ENCODE measurements around the gene SLC39A11.
"Not testable (repeated sequence)": the region's sequence is repeated elsewhere in the genome, so short reads cannot be mapped to it uniquely, and the experiment has no call there.

The SLC39A11 gene

DNA sequence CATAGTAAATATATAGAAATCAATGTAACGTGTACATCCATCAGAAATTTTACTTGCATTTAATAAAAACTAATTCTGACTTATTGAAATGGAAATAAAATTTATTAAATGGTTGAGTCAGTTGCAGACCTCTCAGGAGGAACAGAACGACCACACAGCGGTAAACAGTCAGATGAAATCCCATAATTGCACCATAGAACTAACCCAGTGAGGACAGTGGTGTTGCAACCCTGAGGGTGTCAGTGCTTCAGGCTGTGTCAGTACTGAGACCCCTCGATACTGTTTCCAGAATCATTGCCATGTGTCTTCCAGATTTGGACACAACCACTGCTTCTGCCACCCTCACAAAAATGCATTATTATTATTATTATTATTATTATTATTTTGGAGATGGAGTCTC is 43.3 kb upstream of the SLC39A11 start:
- no peaks in the 10 kb centered on the region for H3K9me3 ChIP-seq (ENCODE audit: control extremely low read depth in 1 of 5, control insufficient read depth in 4 of 5, insufficient read depth in 2 of 5, low read depth in 1 of 5, low read length in 4 of 5)
- ChIA-PET POLR2A (no interaction called here), CTCF (no interaction called here)
- H3K27ac ChIP-seq (ENCODE audit: insufficient read depth in 1 of 2, low read depth in 1 of 2, low read length in 2 of 2, poor library complexity in 1 of 2, severe bottlenecking in 2 of 2), result no peak overlapping the region
- H3K27me3 ChIP-seq (replicated peaks in 2 of 5; ENCODE audit: control insufficient read depth in 4 of 5, insufficient read depth in 5 of 5, low read length in 4 of 5), result no peaks in the 10 kb centered on the region
- no peaks in the 10 kb centered on the region for H3K4me1 ChIP-seq (ENCODE audit: control extremely low read depth in 1 of 4, control insufficient read depth in 4 of 4, insufficient read depth in 4 of 4, low read length in 3 of 4)
- no peak for DNase-seq
- 100% methylated on average over 1 of the region's 4 CpGs for WGBS (ENCODE audit: insufficient coverage)
- H3K36me3 ChIP-seq (ENCODE audit: control insufficient read depth in 4 of 4, insufficient read depth in 4 of 4, low read length in 3 of 4), result no peaks in the 10 kb centered on the region
- no peak overlapping the region for H3K4me3 ChIP-seq (ENCODE audit: control insufficient read depth in 1 of 7, extremely low read depth in 1 of 7, insufficient read depth in 4 of 7, low read depth in 2 of 7, low read length in 6 of 7)

DNA sequence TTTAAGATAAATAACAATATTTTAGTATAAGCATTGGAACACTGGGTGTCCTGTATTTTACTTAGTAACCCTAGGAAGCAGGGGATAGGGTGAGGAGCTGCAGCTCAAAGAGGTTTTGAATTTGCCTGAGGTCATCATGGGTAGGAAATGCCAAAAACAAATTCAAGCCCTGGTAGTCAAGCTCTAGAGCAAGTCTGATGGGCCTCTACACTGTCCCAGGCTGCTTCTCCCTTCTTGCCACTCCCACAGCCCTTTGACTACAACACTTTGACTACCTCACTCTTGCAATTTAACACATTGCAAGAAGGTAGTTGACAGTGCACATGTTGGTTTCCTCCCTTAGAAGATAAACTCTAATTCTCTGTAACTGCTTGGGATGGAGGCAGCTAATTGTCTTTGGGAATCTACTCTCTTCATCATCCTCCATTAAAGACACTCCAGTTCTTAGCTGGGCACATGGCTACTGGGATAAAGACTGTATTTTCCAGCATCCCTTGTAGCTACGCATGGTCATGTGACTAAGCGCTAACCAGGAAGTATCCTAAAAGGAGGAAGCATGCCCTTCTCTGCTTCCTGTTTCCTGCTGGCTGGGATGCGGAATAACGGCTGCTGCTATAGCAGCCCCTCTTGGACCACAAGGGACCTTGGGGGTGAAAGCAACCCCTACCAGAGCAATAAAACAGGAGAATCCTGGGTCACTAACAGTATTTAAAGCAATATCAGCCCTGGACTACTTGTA is 41.6 kb upstream of the SLC39A11 start:
- no peak for DNase-seq
- H3K4me1 ChIP-seq (ENCODE audit: control extremely low read depth in 1 of 4, control insufficient read depth in 4 of 4, insufficient read depth in 4 of 4, low read length in 3 of 4), result no peaks in the 10 kb centered on the region
- no peak overlapping the region for H3K27ac ChIP-seq (ENCODE audit: insufficient read depth in 1 of 2, low read depth in 1 of 2, low read length in 2 of 2, poor library complexity in 1 of 2, severe bottlenecking in 2 of 2)
- H3K36me3 ChIP-seq (ENCODE audit: control insufficient read depth in 4 of 4, insufficient read depth in 4 of 4, low read length in 3 of 4), result no peaks in the 10 kb centered on the region
- no peaks in the 10 kb centered on the region for H3K9me3 ChIP-seq (ENCODE audit: control extremely low read depth in 1 of 5, control insufficient read depth in 4 of 5, insufficient read depth in 2 of 5, low read depth in 1 of 5, low read length in 4 of 5)
- H3K27me3 ChIP-seq (replicated peaks in 2 of 5; ENCODE audit: control insufficient read depth in 4 of 5, insufficient read depth in 5 of 5, low read length in 4 of 5), result no peaks in the 10 kb centered on the region
- CTCF ChIA-PET, result no interaction called here
- 65% methylated on average over 4 of the region's 4 CpGs for WGBS (ENCODE audit: insufficient coverage)
- no peak overlapping the region for H3K4me3 ChIP-seq (ENCODE audit: control insufficient read depth in 1 of 7, extremely low read depth in 1 of 7, insufficient read depth in 4 of 7, low read depth in 2 of 7, low read length in 6 of 7)
- POLR2A ChIA-PET, result no interaction called here

DNA sequence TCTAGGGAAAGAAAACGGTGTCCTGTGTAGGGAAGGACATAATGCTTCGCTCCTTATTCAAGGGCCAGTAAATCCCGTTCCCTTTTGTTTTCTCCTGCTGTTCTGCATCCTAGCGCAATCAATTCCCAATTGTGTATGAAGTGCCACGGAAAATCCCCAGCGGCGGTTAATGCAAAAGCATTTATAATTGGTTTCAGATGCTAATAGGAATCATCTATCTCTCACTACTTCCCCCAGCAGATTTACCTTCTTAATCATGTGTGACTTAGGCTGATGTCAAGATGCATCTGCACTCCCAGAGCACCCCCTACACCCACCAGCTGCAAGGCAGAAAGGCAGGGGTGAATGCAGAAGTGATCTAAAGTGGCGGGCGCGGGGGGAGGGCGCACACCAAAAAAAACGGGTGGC is 39.6 kb upstream of the SLC39A11 start:
- peak in 1 of 3 donors; percentile 20 for DNase-seq
- CTCF ChIA-PET, result no interaction called here

DNA sequence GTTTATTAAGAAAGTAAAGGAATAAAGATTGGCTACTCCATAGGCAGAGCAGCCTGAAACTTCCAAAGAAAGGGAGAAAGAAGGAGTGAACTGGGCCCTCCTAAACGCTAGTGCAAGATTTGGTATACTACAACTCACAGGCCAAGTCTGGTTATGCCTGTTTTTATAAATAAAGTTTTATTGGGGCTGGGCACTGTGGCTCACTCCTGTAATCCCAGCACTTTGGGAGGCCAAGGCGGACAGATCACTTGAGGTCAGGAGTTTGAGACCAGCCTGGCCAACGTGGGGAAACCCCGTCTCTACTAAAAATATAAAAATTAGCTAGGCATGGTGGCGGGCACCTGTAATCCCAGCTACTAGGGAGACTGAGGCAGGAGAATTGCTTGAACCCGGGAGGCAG is 39.0 kb upstream of the SLC39A11 start:
- POLR2A ChIA-PET, result interaction anchor here (0.6 kb wide), 1 partner anchor 28 kb away, joined by 3 read pairs; no protein-coding TSS in a partner anchor
- WGBS (ENCODE audit: insufficient coverage), result 98% methylated on average over 5 of the region's 6 CpGs

More for the DNA sequence above, 39.6 kb upstream of the SLC39A11 start:
- no peaks in the 10 kb centered on the region for H3K9me3 ChIP-seq (ENCODE audit: control extremely low read depth in 1 of 5, control insufficient read depth in 4 of 5, insufficient read depth in 2 of 5, low read depth in 1 of 5, low read length in 4 of 5)
- no peak overlapping the region for H3K27ac ChIP-seq (ENCODE audit: insufficient read depth in 1 of 2, low read depth in 1 of 2, low read length in 2 of 2, poor library complexity in 1 of 2, severe bottlenecking in 2 of 2)
- 71% methylated on average over 8 of the region's 12 CpGs for WGBS (ENCODE audit: insufficient coverage)
- H3K4me1 ChIP-seq (ENCODE audit: control extremely low read depth in 1 of 4, control insufficient read depth in 4 of 4, insufficient read depth in 4 of 4, low read length in 3 of 4), result no peaks in the 10 kb centered on the region
- H3K27me3 ChIP-seq (replicated peaks in 2 of 5; ENCODE audit: control insufficient read depth in 4 of 5, insufficient read depth in 5 of 5, low read length in 4 of 5), result no peaks in the 10 kb centered on the region
- no peaks in the 10 kb centered on the region for H3K36me3 ChIP-seq (ENCODE audit: control insufficient read depth in 4 of 4, insufficient read depth in 4 of 4, low read length in 3 of 4)
- no peak overlapping the region for H3K4me3 ChIP-seq (ENCODE audit: control insufficient read depth in 1 of 7, extremely low read depth in 1 of 7, insufficient read depth in 4 of 7, low read depth in 2 of 7, low read length in 6 of 7)
- POLR2A ChIA-PET, result no interaction called here

DNA sequence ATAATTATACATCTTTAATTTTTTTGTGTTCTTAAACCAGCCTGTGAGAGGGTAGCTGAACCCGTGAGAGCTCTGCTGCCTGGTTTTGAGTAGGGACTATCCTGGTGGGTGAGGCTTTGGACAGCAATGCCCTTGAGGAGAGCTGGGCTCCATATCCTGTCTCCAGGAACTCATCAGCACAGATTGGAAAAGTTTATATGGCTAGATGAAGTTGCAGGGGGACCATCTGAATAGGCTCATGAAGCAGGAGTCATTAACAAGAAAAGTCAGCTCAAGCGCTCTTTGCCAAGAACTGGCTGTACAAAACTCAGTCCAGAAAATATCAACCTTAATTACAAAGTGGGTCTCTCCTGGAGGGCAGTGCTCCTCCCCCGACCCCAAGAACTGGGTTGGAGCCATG is 38.5 kb upstream of the SLC39A11 start:
- CTCF ChIA-PET, result interaction anchor here (1.7 kb wide), 1 partner anchor 9 kb away, joined by 4 read pairs; no protein-coding TSS in a partner anchor
- no peak for DNase-seq
- Histone ChIP-seq H3K36me3 (ENCODE audit: control insufficient read depth in 4 of 4, insufficient read depth in 4 of 4, low read length in 3 of 4) (no peaks in the 10 kb centered on the region), H3K27me3 (replicated peaks in 2 of 5; ENCODE audit: control insufficient read depth in 4 of 5, insufficient read depth in 5 of 5, low read length in 4 of 5) (no peaks in the 10 kb centered on the region), H3K27ac (ENCODE audit: insufficient read depth in 1 of 2, low read depth in 1 of 2, low read length in 2 of 2, poor library complexity in 1 of 2, severe bottlenecking in 2 of 2) (no peak overlapping the region), H3K9me3 (ENCODE audit: control extremely low read depth in 1 of 5, control insufficient read depth in 4 of 5, insufficient read depth in 2 of 5, low read depth in 1 of 5, low read length in 4 of 5) (no peaks in the 10 kb centered on the region), H3K4me3 (ENCODE audit: control insufficient read depth in 1 of 7, extremely low read depth in 1 of 7, insufficient read depth in 4 of 7, low read depth in 2 of 7, low read length in 6 of 7) (no peak overlapping the region), H3K4me1 (ENCODE audit: control extremely low read depth in 1 of 4, control insufficient read depth in 4 of 4, insufficient read depth in 4 of 4, low read length in 3 of 4) (no peaks in the 10 kb centered on the region)
- POLR2A ChIA-PET, result interaction anchor here (0.6 kb wide), 1 partner anchor 28 kb away, joined by 3 read pairs; no protein-coding TSS in a partner anchor
- 88% methylated on average over 1 of the region's 3 CpGs for WGBS (ENCODE audit: insufficient coverage)

More for the DNA sequence above, 39.0 kb upstream of the SLC39A11 start:
- CTCF ChIA-PET, result interaction anchor here (1.7 kb wide), 1 partner anchor 9 kb away, joined by 4 read pairs; no protein-coding TSS in a partner anchor
- DNase-seq; H3K27ac ChIP-seq (ENCODE audit: insufficient read depth in 1 of 2, low read depth in 1 of 2, low read length in 2 of 2, poor library complexity in 1 of 2, severe bottlenecking in 2 of 2); H3K9me3 ChIP-seq (ENCODE audit: control extremely low read depth in 1 of 5, control insufficient read depth in 4 of 5, insufficient read depth in 2 of 5, low read depth in 1 of 5, low read length in 4 of 5); H3K27me3 ChIP-seq (replicated peaks in 2 of 5; ENCODE audit: control insufficient read depth in 4 of 5, insufficient read depth in 5 of 5, low read length in 4 of 5); H3K4me3 ChIP-seq (ENCODE audit: control insufficient read depth in 1 of 7, extremely low read depth in 1 of 7, insufficient read depth in 4 of 7, low read depth in 2 of 7, low read length in 6 of 7); H3K4me1 ChIP-seq (ENCODE audit: control extremely low read depth in 1 of 4, control insufficient read depth in 4 of 4, insufficient read depth in 4 of 4, low read length in 3 of 4); H3K36me3 ChIP-seq (ENCODE audit: control insufficient read depth in 4 of 4, insufficient read depth in 4 of 4, low read length in 3 of 4): not testable (repeated sequence)

DNA sequence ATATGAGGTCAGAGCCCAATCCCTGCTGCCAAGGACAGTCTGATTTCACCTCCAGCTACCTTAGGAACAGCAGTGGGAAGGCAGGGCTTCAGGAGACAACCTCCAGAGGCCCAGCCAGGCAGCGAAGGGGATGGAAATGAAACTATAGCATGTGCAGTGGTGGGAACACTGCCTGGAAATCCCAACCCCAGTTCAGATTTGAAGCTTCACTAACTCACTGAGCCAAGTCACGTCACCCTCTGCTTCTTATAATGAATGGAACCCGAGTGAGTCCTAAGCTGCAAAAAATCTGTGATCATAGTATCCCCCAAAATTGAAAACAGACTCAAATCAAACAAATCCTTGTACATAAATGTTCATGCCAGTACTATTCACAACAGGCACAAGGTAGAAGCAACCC is 36.0 kb upstream of the SLC39A11 start:
- DNase-seq, result no peak
- Histone ChIP-seq H3K4me1 (ENCODE audit: control extremely low read depth in 1 of 4, control insufficient read depth in 4 of 4, insufficient read depth in 4 of 4, low read length in 3 of 4) (no peaks in the 10 kb centered on the region), H3K27ac (ENCODE audit: insufficient read depth in 1 of 2, low read depth in 1 of 2, low read length in 2 of 2, poor library complexity in 1 of 2, severe bottlenecking in 2 of 2) (no peak overlapping the region), H3K9me3 (ENCODE audit: control extremely low read depth in 1 of 5, control insufficient read depth in 4 of 5, insufficient read depth in 2 of 5, low read depth in 1 of 5, low read length in 4 of 5) (no peaks in the 10 kb centered on the region), H3K27me3 (replicated peaks in 2 of 5; ENCODE audit: control insufficient read depth in 4 of 5, insufficient read depth in 5 of 5, low read length in 4 of 5) (no peaks in the 10 kb centered on the region), H3K4me3 (ENCODE audit: control insufficient read depth in 1 of 7, extremely low read depth in 1 of 7, insufficient read depth in 4 of 7, low read depth in 2 of 7, low read length in 6 of 7) (no peak overlapping the region), H3K36me3 (ENCODE audit: control insufficient read depth in 4 of 4, insufficient read depth in 4 of 4, low read length in 3 of 4) (no peaks in the 10 kb centered on the region)
- ChIA-PET CTCF (no interaction called here), POLR2A (interaction anchor here (1.2 kb wide), 1 partner anchor 10 kb away, joined by 3 read pairs; no protein-coding TSS in a partner anchor)
- 80% methylated on average over 1 of the region's 3 CpGs for WGBS (ENCODE audit: insufficient coverage)

DNA sequence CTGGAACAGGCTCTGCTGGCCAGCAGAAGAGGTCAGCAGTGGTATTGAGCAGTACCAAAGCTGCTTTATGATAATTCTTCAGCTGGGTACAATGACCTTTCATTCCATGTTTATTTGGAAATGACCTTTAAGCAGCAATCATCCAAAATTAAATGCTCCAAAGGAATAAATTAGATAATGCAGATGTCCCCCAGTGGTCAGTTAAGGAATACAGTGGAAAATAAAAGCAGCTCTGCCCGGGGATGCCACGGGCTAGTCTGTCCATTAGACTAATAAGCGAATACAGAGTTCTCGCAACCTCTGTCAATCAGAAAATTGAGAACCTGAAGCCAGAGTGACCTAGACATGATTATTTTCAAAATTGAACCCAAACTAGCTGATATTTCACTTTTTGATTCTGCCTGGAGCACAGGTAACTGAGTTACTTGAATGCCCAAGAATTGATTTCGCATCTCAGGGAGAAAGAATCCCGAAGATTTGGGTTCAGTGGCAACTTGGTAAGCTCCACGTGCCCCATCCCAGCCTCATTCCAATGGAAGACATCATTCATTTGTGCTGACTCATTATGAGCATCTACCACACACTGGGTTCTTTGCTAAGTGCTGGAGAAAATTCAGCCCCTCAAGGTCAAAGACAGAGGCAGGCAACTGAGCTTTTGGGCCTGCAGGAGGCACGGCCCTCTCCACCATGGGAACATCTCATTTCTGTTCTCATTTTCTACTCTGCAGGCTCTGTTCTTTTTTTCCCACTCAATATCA is 34.4 kb upstream of the SLC39A11 start:
- no peaks in the 10 kb centered on the region for H3K36me3 ChIP-seq (ENCODE audit: control insufficient read depth in 4 of 4, insufficient read depth in 4 of 4, low read length in 3 of 4)
- CTCF ChIA-PET, result no interaction called here
- no peaks in the 10 kb centered on the region for H3K4me1 ChIP-seq (ENCODE audit: control extremely low read depth in 1 of 4, control insufficient read depth in 4 of 4, insufficient read depth in 4 of 4, low read length in 3 of 4)
- H3K27me3 ChIP-seq (replicated peaks in 2 of 5; ENCODE audit: control insufficient read depth in 4 of 5, insufficient read depth in 5 of 5, low read length in 4 of 5), result no peaks in the 10 kb centered on the region
- no peaks in the 10 kb centered on the region for H3K9me3 ChIP-seq (ENCODE audit: control extremely low read depth in 1 of 5, control insufficient read depth in 4 of 5, insufficient read depth in 2 of 5, low read depth in 1 of 5, low read length in 4 of 5)
- POLR2A ChIA-PET, result no interaction called here
- WGBS (ENCODE audit: insufficient coverage), result 82% methylated on average over 8 of the region's 8 CpGs
- no peak overlapping the region for H3K4me3 ChIP-seq (ENCODE audit: control insufficient read depth in 1 of 7, extremely low read depth in 1 of 7, insufficient read depth in 4 of 7, low read depth in 2 of 7, low read length in 6 of 7)
- DNase-seq, result no peak
- H3K27ac ChIP-seq (ENCODE audit: insufficient read depth in 1 of 2, low read depth in 1 of 2, low read length in 2 of 2, poor library complexity in 1 of 2, severe bottlenecking in 2 of 2), result no peak overlapping the region
